Measurements from ENCODE around the gene TIMP1.

TIMP1 gene

GRCh38 chrX:47577901-47578300 lies 4.3 kb upstream of the TIMP1 start:
- no peak overlapping the region for H3K4me3 ChIP-seq (replicated peaks; ENCODE audit: low read depth, low read length)
- no peak for TF ChIP-seq CTCF (IDR thresholded peaks at IDR 0.05; ENCODE audit: low read depth, low read length, missing control alignments)
- no peak for DNase-seq (ENCODE audit: extremely low read depth, low read depth)

- TF ChIP-seq CTCF (IDR thresholded peaks at IDR 0.05; ENCODE audit: low read depth, low read length, missing control alignments), result no peak
- H3K4me3 ChIP-seq (replicated peaks; ENCODE audit: low read depth, low read length), result no peak overlapping the region
- no peak for DNase-seq (ENCODE audit: extremely low read depth, low read depth)
Observed at GRCh38 chrX:47578692-47579091, 3.5 kb upstream of the TIMP1 start.

DNA sequence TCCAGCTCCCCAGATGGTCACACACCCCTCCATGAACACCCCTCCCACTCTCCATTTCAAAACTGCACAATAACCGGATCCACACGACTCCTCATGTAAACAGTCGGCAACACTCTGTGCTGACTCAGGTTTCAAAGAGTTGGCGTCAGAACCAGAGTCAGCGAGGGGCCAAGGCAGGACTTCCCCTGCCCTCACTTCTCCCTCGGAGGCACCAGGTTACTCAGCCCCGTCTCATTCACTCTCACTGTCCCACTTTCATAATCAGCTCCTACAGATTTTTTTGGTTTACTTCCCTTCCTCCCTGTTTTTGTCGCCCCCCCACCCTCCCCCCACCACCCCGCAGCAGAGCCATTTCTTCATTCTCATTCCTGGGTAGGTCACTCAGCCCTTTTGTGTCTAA lies 2.7 kb upstream of the TIMP1 start:
- DNase-seq (ENCODE audit: extremely low read depth, low read depth), result no peak
- no peak overlapping the region for H3K4me3 ChIP-seq (replicated peaks; ENCODE audit: low read depth, low read length)
- TF ChIP-seq CTCF (IDR thresholded peaks at IDR 0.05; ENCODE audit: low read depth, low read length, missing control alignments), result no peak

GRCh38 chrX:47583240-47583861 lies 1.1 kb downstream of the TIMP1 start:
- no peak for TF ChIP-seq CTCF (IDR thresholded peaks at IDR 0.05; ENCODE audit: low read depth, low read length, missing control alignments)
- no peak for DNase-seq (ENCODE audit: extremely low read depth, low read depth)
- peak overlapping the region; percentile 64 for H3K4me3 ChIP-seq (replicated peaks; ENCODE audit: low read depth, low read length)

- peak overlapping the region; percentile 64 for H3K4me3 ChIP-seq (replicated peaks; ENCODE audit: low read depth, low read length)
- TF ChIP-seq CTCF (IDR thresholded peaks at IDR 0.05; ENCODE audit: low read depth, low read length, missing control alignments), result no peak
- no peak for DNase-seq (ENCODE audit: extremely low read depth, low read depth)
Observed at GRCh38 chrX:47584714-47585113, 2.5 kb downstream of the TIMP1 start.

GRCh38 chrX:47585273-47585672 lies 3.0 kb downstream of the TIMP1 start:
- peak overlapping the region; percentile 11 for H3K4me3 ChIP-seq (replicated peaks; ENCODE audit: low read depth, low read length)
- no peak for DNase-seq (ENCODE audit: extremely low read depth, low read depth)
- TF ChIP-seq CTCF (IDR thresholded peaks at IDR 0.05; ENCODE audit: low read depth, low read length, missing control alignments), result no peak

Measured in HFF-Myc (cell line).